Measurements from ENCODE around the gene GABRB3. TPM values are rescaled to one million over a fixed set of nuclear protein-coding genes. Genes with fewer than 3 reads are reported as not detected.

GABRB3 gene
- polyA plus RNA-seq, 1 donor (not counting 4 experiments of a cell fraction or from before 2014, with no cell fraction given), result 0.81 TPM

GRCh38 chr15:26661107-26661506 is 111.8 kb downstream of the GABRB3 start:
- no peak for FAIRE-seq
- Histone ChIP-seq H3K9me1 (ENCODE audit: control insufficient read depth, extremely low read depth, insufficient read depth, low read length) (no peaks in the 10 kb centered on the region), H3K9ac (ENCODE audit: control insufficient read depth, extremely low read depth, insufficient read depth, low read length) (no peak overlapping the region), H3K79me2 (ENCODE audit: control insufficient read depth, insufficient read depth, low read length) (no peaks in the 10 kb centered on the region), H2AFZ (ENCODE audit: control insufficient read depth, low read length) (no peak overlapping the region), H3K36me3 (ENCODE audit: control insufficient read depth in 2 of 2, extremely low read depth in 1 of 2, insufficient read depth in 2 of 2, low read length in 2 of 2) (no peaks in the 10 kb centered on the region), H3K4me1 (ENCODE audit: control insufficient read depth, extremely low read depth, insufficient read depth, low read length) (no peaks in the 10 kb centered on the region), H3K4me2 (ENCODE audit: control insufficient read depth, extremely low read depth, insufficient read depth, low read depth, low read length) (no peak overlapping the region), H4K20me1 (ENCODE audit: control insufficient read depth, extremely low read depth, insufficient read depth, low read length) (no peaks in the 10 kb centered on the region), H3K27ac (ENCODE audit: control insufficient read depth, insufficient read depth, low read length) (no peak overlapping the region), H3K27me3 (ENCODE audit: control insufficient read depth, extremely low read depth, insufficient read depth, low read length) (no peaks in the 10 kb centered on the region), H3K9me3 (ENCODE audit: control insufficient read depth, low read depth, low read length) (peaks cover 2% of the 10 kb centered on the region), H3K4me3 (ENCODE audit: control insufficient read depth in 2 of 3, extremely low read depth in 1 of 3, insufficient read depth in 2 of 3, low read depth in 1 of 3, low read length in 3 of 3) (no peak overlapping the region)
- dilution Hi-C loops (cut with MboI; ENCODE audit: extremely low pct_ligation_motif_present, low sequenced_read_pairs), result no loop called here
- TF ChIP-seq EZH2 (IDR thresholded peaks at IDR 0.05; ENCODE audit: low read length), result no peak
- no peak for TF ChIP-seq CTCF (optimal IDR thresholded peaks at IDR 0.05 in 1 of 3, IDR thresholded peaks at IDR 0.05 in 1 of 3, conservative IDR thresholded peaks at IDR 0.05 in 1 of 3; ENCODE audit: extremely low read depth in 1 of 3, insufficient read depth in 2 of 3, low read length in 3 of 3)
- DNase-seq (ENCODE audit: low read depth, low spot score), result no peak

- DNase-seq (ENCODE audit: low read depth, low spot score) (no peak), FAIRE-seq (no peak)
- no peak overlapping the region for H3K27ac ChIP-seq (ENCODE audit: control insufficient read depth, insufficient read depth, low read length)
- no peak overlapping the region for H2AFZ ChIP-seq (ENCODE audit: control insufficient read depth, low read length)
- no peaks in the 10 kb centered on the region for H3K27me3 ChIP-seq (ENCODE audit: control insufficient read depth, extremely low read depth, insufficient read depth, low read length)
- no peak overlapping the region for H3K9ac ChIP-seq (ENCODE audit: control insufficient read depth, extremely low read depth, insufficient read depth, low read length)
- H3K79me2 ChIP-seq (ENCODE audit: control insufficient read depth, insufficient read depth, low read length), result no peaks in the 10 kb centered on the region
- no peak for TF ChIP-seq EZH2 (IDR thresholded peaks at IDR 0.05; ENCODE audit: low read length)
- no peak for TF ChIP-seq CTCF (optimal IDR thresholded peaks at IDR 0.05 in 1 of 3, IDR thresholded peaks at IDR 0.05 in 1 of 3, conservative IDR thresholded peaks at IDR 0.05 in 1 of 3; ENCODE audit: extremely low read depth in 1 of 3, insufficient read depth in 2 of 3, low read length in 3 of 3)
- peaks cover 2% of the 10 kb centered on the region for H3K9me3 ChIP-seq (ENCODE audit: control insufficient read depth, low read depth, low read length)
- H3K9me1 ChIP-seq (ENCODE audit: control insufficient read depth, extremely low read depth, insufficient read depth, low read length), result no peaks in the 10 kb centered on the region
- dilution Hi-C loops (cut with MboI; ENCODE audit: extremely low pct_ligation_motif_present, low sequenced_read_pairs), result no loop called here
- H3K4me2 ChIP-seq (ENCODE audit: control insufficient read depth, extremely low read depth, insufficient read depth, low read depth, low read length), result no peak overlapping the region
- H3K4me1 ChIP-seq (ENCODE audit: control insufficient read depth, extremely low read depth, insufficient read depth, low read length), result no peaks in the 10 kb centered on the region
- H3K4me3 ChIP-seq (ENCODE audit: control insufficient read depth in 2 of 3, extremely low read depth in 1 of 3, insufficient read depth in 2 of 3, low read depth in 1 of 3, low read length in 3 of 3), result no peak overlapping the region
- H4K20me1 ChIP-seq (ENCODE audit: control insufficient read depth, extremely low read depth, insufficient read depth, low read length), result no peaks in the 10 kb centered on the region
- no peaks in the 10 kb centered on the region for H3K36me3 ChIP-seq (ENCODE audit: control insufficient read depth in 2 of 2, extremely low read depth in 1 of 2, insufficient read depth in 2 of 2, low read length in 2 of 2)
Measured at GRCh38 chr15:26660241-26660640, 112.6 kb downstream of the GABRB3 start.
